HG02973 (cell line): ENCODE measurements around the gene TAB2.

ENCODE experiments used
- ATAC-seq: cut with Tn5 transposase; IDR thresholded peaks from one replicate; pipeline ENCODE4 v1.9.1; 2021; ENCODE audit warnings: moderate library complexity; ENCODE audit not compliant: unreplicated experiment

The TAB2 gene

GRCh38 chr6:149405823-149406765 is 88.6 kb downstream of the TAB2 start:
- no peak for ATAC-seq

- ATAC-seq: no peak
Measured at GRCh38 chr6:149409617-149410016, 92.1 kb downstream of the TAB2 start.

GRCh38 chr6:149410557-149410956 is 93.0 kb downstream of the TAB2 start:
- no peak for ATAC-seq

- no peak for ATAC-seq
Measured at GRCh38 chr6:149414009-149414408, 96.5 kb downstream of the TAB2 start.

GRCh38 chr6:149414821-149415220 is 97.3 kb downstream of the TAB2 start:
- ATAC-seq: no peak

- ATAC-seq: no peak
Measured at GRCh38 chr6:149419696-149420404, 102.3 kb downstream of the TAB2 start.

GRCh38 chr6:149421132-149421531 is 103.6 kb downstream of the TAB2 start:
- no peak for ATAC-seq

- no peak for ATAC-seq
Measured at GRCh38 chr6:149422581-149422980, 105.1 kb downstream of the TAB2 start.

GRCh38 chr6:149423964-149424440 is 106.5 kb downstream of the TAB2 start:
- ATAC-seq: no peak

GRCh38 chr6:149425224-149425623 is 107.7 kb downstream of the TAB2 start:
- ATAC-seq: no peak

- no peak for ATAC-seq
Measured at GRCh38 chr6:149425754-149426153, 108.2 kb downstream of the TAB2 start.

- no peak for ATAC-seq
Measured at GRCh38 chr6:149428606-149429005, 111.1 kb downstream of the TAB2 start.

GRCh38 chr6:149429427-149430360 is 112.2 kb downstream of the TAB2 start:
- ATAC-seq: no peak

GRCh38 chr6:149431905-149432775 is 114.6 kb downstream of the TAB2 start:
- ATAC-seq: peak; percentile 74

- ATAC-seq: no peak
Measured at GRCh38 chr6:149433405-149433804, 115.9 kb downstream of the TAB2 start.

- no peak for ATAC-seq
Measured at GRCh38 chr6:149433881-149434280, 116.4 kb downstream of the TAB2 start.

GRCh38 chr6:149435919-149436586 is 118.5 kb downstream of the TAB2 start:
- no peak for ATAC-seq

GRCh38 chr6:149436647-149437046 is 119.1 kb downstream of the TAB2 start:
- no peak for ATAC-seq

GRCh38 chr6:149437212-149437611 is 119.7 kb downstream of the TAB2 start:
- ATAC-seq: no peak
